ENCODE measurements around the gene P2RX2. TPM values are rescaled to one million over a fixed set of nuclear protein-coding genes. Genes with fewer than 3 reads are reported as not detected.

Gene P2RX2
- total RNA-seq, 1 donor from 2014 or later = not detected

GRCh38 chr12:132611620-132612019 is 7.0 kb upstream of the P2RX2 start:
- H3K27me3 Mint-ChIP-seq (ENCODE audit: unreplicated experiment) = peaks cover 62% of the 10 kb centered on the region
- no peaks in the 10 kb centered on the region for H3K9me3 Mint-ChIP-seq (ENCODE audit: unreplicated experiment)

GRCh38 chr12:132614029-132614428 is 4.5 kb upstream of the P2RX2 start:
- peaks cover 2% of the 10 kb centered on the region for H3K36me3 Mint-ChIP-seq (ENCODE audit: unreplicated experiment)
- H3K4me3 Mint-ChIP-seq (ENCODE audit: unreplicated experiment) = no peak overlapping the region
- no peak overlapping the region for H3K27ac Mint-ChIP-seq (ENCODE audit: unreplicated experiment)
- peaks cover 9% of the 10 kb centered on the region for H3K4me1 Mint-ChIP-seq (ENCODE audit: unreplicated experiment)
- peaks cover 53% of the 10 kb centered on the region for H3K27me3 Mint-ChIP-seq (ENCODE audit: unreplicated experiment)
- H3K9me3 Mint-ChIP-seq (ENCODE audit: unreplicated experiment) = no peaks in the 10 kb centered on the region
- TF ChIP-seq, protein P1, sequence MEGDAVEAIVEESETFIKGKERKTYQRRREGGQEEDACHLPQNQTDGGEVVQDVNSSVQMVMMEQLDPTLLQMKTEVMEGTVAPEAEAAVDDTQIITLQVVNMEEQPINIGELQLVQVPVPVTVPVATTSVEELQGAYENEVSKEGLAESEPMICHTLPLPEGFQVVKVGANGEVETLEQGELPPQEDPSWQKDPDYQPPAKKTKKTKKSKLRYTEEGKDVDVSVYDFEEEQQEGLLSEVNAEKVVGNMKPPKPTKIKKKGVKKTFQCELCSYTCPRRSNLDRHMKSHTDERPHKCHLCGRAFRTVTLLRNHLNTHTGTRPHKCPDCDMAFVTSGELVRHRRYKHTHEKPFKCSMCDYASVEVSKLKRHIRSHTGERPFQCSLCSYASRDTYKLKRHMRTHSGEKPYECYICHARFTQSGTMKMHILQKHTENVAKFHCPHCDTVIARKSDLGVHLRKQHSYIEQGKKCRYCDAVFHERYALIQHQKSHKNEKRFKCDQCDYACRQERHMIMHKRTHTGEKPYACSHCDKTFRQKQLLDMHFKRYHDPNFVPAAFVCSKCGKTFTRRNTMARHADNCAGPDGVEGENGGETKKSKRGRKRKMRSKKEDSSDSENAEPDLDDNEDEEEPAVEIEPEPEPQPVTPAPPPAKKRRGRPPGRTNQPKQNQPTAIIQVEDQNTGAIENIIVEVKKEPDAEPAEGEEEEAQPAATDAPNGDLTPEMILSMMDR (IDR thresholded peaks at IDR 0.05) = no peak
- no peak for DNase-seq (ENCODE audit: extremely low spot score, unreplicated experiment)

More at GRCh38 chr12:132611620-132612019, 7.0 kb upstream of the P2RX2 start:
- TF ChIP-seq, protein P1 (IDR thresholded peaks at IDR 0.05) = no peak
- Mint-ChIP-seq H3K27ac (ENCODE audit: unreplicated experiment) (no peak overlapping the region), H3K36me3 (ENCODE audit: unreplicated experiment) (peaks cover 2% of the 10 kb centered on the region), H3K4me1 (ENCODE audit: unreplicated experiment) (peaks cover 3% of the 10 kb centered on the region), H3K4me3 (ENCODE audit: unreplicated experiment) (no peak overlapping the region)
- no peak for DNase-seq (ENCODE audit: extremely low spot score, unreplicated experiment)

GRCh38 chr12:132614861-132615578 is 3.6 kb upstream of the P2RX2 start:
- H3K36me3 Mint-ChIP-seq (ENCODE audit: unreplicated experiment) = peaks cover 2% of the 10 kb centered on the region
- TF ChIP-seq, protein P1 (IDR thresholded peaks at IDR 0.05) = peak; percentile 93
- no peaks in the 10 kb centered on the region for H3K9me3 Mint-ChIP-seq (ENCODE audit: unreplicated experiment)
- DNase-seq (ENCODE audit: extremely low spot score, unreplicated experiment) = peak; percentile 93
- H3K4me3 Mint-ChIP-seq (ENCODE audit: unreplicated experiment) = no peak overlapping the region
- peaks cover 9% of the 10 kb centered on the region for H3K4me1 Mint-ChIP-seq (ENCODE audit: unreplicated experiment)
- H3K27ac Mint-ChIP-seq (ENCODE audit: unreplicated experiment) = no peak overlapping the region
- H3K27me3 Mint-ChIP-seq (ENCODE audit: unreplicated experiment) = peaks cover 47% of the 10 kb centered on the region

DNA sequence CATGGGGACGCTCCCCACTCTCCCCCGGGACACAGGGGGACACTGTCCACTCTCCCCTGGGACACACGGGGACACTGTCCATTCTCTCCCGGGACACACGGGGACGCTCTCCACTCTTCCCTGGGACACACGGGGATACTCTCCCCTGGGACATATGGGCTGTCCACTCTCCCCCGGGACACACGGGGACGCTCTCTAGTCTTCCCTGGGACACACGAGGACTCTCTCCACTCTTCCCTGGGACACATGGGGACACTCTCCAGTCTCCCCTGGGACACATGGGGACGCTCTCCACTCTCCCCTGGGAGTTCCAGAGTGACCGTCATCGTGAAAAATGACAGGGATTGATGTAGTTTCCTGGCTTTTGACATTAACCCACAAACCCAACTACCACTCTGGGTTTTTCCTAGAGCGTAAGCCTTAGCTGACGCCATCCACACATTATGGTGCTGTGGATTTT is 3.0 kb upstream of the P2RX2 start:
- DNase-seq (ENCODE audit: extremely low spot score, unreplicated experiment) = no peak
- peaks cover 9% of the 10 kb centered on the region for H3K4me1 Mint-ChIP-seq (ENCODE audit: unreplicated experiment)
- H3K27me3 Mint-ChIP-seq (ENCODE audit: unreplicated experiment) = peaks cover 41% of the 10 kb centered on the region
- H3K9me3 Mint-ChIP-seq (ENCODE audit: unreplicated experiment) = no peaks in the 10 kb centered on the region
- peaks cover 2% of the 10 kb centered on the region for H3K36me3 Mint-ChIP-seq (ENCODE audit: unreplicated experiment)
- H3K4me3 Mint-ChIP-seq (ENCODE audit: unreplicated experiment) = no peak overlapping the region
- no peak overlapping the region for H3K27ac Mint-ChIP-seq (ENCODE audit: unreplicated experiment)
- TF ChIP-seq, protein P1 (IDR thresholded peaks at IDR 0.05) = no peak

GRCh38 chr12:132617135-132617701 is 1.4 kb upstream of the P2RX2 start:
- TF ChIP-seq, protein P1 (IDR thresholded peaks at IDR 0.05) = no peak
- Mint-ChIP-seq H3K27ac (ENCODE audit: unreplicated experiment) (no peak overlapping the region), H3K27me3 (ENCODE audit: unreplicated experiment) (peaks cover 33% of the 10 kb centered on the region), H3K4me1 (ENCODE audit: unreplicated experiment) (peaks cover 13% of the 10 kb centered on the region), H3K36me3 (ENCODE audit: unreplicated experiment) (no peaks in the 10 kb centered on the region), H3K9me3 (ENCODE audit: unreplicated experiment) (no peaks in the 10 kb centered on the region), H3K4me3 (ENCODE audit: unreplicated experiment) (no peak overlapping the region)
- DNase-seq (ENCODE audit: extremely low spot score, unreplicated experiment) = no peak

All from osteocyte (in vitro differentiated cells).